Measurements from ENCODE around the gene MBTPS1.
A peak's percentile ranks its signal among the peaks of the same experiment; 100 is the strongest.

Gene MBTPS1

GRCh38 chr16:84116720-84117493, at the start of gene MBTPS1:
MBTPS1 (minus strand) TSS chr16:84116942; CDS start chr16:84101783, 15,159 bp downstream.
- DNase-seq: peak; percentile 98

- no peak for DNase-seq
Measured at GRCh38 chr16:84165746-84166145, 49.0 kb upstream of the MBTPS1 start.

DNA sequence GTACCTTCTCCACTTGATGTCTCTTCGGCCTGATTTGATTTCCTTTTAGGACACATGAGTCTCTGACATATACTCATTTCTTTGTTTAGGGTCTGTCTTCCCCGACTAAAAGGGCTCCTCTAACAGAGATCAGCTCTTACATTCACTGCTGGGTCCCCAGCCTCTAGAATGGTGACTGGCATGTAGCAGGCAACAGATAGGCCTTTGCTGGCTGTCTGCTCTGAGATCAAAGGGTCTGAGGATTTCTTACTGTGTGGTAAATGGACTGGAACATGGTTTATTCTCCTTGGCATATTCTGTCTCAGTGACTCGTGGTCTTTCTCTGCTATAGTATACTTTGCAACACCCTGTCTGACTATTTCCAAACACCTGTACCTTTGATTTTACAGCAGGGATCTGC, 45.1 kb upstream of the MBTPS1 start:
- DNase-seq: no peak

DNA sequence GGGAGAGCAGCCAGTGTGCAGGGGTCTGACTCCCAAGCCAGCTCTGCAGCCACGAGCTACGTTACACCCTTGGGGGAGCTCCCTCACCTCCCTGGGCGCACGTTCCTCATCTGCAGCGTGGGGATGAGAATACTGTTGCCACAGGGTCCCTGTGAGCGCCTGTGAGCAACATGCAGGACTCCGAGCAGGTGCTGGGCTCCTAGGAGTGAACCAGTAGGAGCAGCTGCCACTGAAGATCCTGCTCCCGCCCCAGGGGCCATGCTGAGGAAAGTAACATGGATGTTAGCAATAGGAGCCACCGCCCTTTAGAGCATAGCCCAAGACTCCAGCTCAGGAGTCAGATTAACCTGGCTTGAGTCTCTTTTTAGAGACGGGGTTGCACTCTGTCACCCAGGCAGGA, 44.3 kb upstream of the MBTPS1 start:
- DNase-seq: no peak

- no peak for DNase-seq
Measured at GRCh38 chr16:84159800-84160199, 43.1 kb upstream of the MBTPS1 start.

DNA sequence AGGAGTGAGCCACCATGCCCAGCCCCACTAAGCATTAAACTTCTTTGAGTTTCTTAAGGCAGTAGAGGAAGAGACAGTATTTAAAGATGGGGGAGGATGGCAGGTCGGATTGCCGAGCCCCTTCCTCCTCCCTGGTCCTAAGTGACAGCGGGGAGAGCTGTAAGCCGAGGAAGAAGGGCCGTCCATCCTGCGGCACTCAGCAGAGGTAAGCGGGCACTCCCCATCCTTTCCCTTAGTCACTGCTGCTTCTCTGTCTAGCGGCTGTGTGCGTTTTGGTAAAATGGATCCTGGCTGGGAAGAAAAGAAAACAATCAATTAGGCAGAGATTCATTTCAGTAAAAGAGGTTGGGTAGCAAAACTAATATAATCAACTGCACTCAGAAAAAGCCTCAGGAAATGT, 42.3 kb upstream of the MBTPS1 start:
- DNase-seq: no peak

DNA sequence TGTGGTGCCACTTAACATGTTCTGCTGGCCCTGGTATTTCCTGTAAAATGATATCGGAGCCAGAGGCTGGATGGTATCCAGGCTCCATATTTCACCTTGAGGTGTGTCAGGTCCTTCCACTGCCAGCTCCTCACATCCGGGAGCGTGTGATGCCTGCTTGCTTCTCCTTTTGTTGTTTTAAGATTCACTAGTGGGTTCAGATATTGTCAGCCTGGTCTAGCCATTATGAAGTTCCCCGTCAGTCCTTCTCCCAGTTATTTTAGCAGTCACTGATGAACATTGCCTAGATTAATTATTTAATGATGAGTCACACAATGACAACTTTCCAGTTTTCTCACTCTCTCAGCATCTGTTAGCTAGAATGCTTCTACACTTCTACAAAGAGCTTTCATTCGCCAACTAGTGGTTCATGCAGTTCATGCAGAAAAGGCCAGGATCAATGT, 39.6 kb upstream of the MBTPS1 start:
- no peak for DNase-seq

DNA sequence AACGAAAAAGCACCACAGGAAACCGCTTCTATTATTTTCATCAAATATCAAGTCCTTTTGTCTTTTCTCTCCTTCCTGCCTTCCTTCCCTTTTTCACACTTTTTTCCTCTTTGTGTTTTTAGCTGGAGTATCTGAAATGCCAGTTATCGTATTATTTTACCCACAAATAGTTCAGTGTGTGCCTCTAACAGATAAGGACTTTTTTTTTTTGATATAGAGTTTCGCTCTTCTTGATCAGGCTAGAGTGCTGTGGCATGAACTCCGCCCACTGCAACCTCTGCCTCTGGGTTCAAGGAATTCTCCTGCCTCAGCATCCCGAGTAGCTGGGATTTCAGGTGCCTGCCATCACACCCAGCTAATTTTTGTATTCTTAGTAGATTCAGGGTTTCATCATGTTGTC, 39.0 kb upstream of the MBTPS1 start:
- DNase-seq: no peak

- no peak for DNase-seq
Measured at GRCh38 chr16:84155226-84155625, 38.5 kb upstream of the MBTPS1 start.

DNA sequence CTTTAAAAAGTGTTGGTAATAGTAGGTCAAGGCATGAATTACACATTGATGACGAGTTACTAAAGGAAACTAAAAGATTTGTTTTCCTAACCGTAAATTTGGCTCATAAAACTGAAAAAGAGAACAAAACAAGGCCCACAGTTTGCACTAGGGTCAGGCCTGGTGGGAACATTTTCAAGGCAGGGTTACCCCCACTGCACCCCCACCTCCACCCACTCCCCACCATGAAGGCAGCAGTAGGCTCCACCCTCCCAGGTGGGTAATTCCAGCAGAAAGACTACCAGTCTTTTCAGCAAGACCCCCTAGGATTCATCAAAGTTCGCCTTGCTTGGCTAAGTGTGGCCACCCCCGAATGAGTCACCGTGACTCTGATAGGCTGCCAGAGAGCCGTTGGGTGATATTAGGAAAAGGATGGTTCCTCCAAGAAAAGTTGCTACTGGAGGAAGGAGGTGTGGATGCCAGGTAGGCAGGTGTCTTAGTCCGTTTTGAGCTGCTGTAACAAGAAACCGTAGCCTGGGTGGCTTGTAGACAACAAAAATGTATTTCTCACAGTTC, 37.0 kb upstream of the MBTPS1 start:
- DNase-seq: no peak

GRCh38 chr16:84150926-84151325, 34.2 kb upstream of the MBTPS1 start:
- DNase-seq: no peak

DNA sequence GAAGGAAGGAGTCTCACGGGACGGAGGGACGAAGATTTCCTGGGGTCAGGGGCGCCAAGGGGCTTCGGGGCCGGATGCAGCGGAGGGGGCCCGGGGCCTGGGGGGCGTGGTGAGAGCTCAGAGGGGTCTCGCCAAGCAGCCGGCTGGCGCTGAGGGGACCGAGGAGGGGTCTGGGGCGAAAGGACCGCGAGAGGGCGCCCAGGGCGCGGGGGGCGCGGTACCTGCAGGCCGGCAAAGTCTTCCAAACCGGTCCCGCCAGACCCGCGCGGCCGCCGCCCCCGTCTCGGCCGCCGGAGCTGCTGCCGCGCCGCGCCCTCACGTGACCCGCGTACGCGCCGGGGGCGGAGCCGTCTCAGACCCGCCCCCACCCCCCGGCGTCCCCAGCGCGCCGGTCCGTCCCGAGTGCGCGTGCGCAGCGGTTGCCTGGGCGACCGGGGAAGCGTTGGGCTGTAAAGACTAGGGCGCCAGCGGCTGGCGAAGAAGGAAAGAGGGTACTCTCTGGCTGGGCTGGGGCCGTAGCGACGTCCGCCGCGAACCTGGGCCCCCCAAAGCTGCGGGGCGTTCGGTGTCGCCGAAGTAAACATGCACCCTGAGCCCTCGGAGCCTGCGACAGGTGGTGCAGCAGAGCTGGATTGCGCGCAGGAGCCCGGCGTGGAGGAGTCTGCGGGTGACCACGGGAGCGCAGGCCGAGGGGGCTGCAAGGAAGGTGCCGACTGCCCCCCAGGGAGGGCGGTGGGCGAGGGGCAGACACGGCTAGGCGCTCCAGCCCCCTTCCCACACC, 28.3 kb upstream of the MBTPS1 start, which contains the start of the genes DNAAF1 and HSDL1:
TSS of gene DNAAF1 (plus strand) at position 450 of the 781 bp plus-strand sequence. CDS start at position 583, 133 bp downstream.
TSS of gene HSDL1 (minus strand) at position 319 of the 781 bp plus-strand sequence. CDS start 13,856 bp downstream, outside the sequence.
- peak; percentile 93 for DNase-seq

DNA sequence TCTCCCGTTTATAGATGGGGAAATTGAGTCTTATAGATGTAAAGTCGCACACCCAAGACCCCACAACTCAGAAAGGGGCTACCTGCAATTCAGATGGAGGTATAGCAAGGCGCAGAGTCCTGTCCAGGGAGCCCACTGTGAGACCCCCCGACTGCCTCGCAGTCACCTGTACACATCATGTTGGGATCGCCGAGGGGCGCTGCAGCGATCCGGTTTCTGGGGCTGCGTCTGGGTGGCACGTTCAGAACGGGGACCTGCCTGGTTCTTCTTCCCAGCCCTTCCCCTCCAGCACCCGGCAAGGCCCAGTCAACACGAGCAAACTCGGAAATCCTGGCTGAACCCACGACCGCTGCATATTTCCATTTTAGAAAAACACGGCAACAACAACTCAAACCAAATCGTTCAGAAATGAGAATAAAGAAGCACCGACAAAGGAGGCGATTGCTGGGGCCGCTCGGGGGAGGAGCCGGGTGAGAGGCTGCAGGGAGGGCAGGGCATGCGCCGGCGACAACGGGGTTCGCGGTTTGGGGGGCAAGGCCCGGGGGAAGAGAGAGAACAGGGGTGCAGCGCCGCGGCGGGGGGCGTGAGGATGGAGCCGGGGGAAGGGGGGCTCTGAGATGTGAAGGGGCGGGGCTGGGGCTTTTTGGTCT, 27.6 kb upstream of the MBTPS1 start:
- peak; percentile 37 for DNase-seq

GRCh38 chr16:84143784-84144199, 27.1 kb upstream of the MBTPS1 start:
- DNase-seq: no peak

DNA sequence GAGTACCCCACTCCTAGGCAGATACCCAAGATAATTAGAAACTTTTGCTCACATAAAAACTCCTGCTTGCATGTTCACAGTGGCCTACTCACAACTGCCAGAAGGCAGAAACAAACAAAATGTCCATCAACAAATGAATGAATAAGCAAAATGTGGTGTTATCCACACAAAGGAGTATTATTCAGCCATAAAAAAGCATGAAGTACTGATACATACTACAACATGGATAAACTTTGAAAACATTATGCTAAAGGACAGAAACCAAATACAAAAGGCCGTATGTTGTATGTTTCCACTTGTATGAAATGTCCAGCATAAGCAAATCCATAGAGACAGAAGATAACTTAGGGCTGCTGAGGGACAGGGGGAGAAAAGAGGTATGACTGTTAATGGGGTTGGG, 26.3 kb upstream of the MBTPS1 start:
- no peak for DNase-seq

- DNase-seq: peak; percentile 18
Measured at GRCh38 chr16:84141143-84141670, 24.5 kb upstream of the MBTPS1 start.

DNA sequence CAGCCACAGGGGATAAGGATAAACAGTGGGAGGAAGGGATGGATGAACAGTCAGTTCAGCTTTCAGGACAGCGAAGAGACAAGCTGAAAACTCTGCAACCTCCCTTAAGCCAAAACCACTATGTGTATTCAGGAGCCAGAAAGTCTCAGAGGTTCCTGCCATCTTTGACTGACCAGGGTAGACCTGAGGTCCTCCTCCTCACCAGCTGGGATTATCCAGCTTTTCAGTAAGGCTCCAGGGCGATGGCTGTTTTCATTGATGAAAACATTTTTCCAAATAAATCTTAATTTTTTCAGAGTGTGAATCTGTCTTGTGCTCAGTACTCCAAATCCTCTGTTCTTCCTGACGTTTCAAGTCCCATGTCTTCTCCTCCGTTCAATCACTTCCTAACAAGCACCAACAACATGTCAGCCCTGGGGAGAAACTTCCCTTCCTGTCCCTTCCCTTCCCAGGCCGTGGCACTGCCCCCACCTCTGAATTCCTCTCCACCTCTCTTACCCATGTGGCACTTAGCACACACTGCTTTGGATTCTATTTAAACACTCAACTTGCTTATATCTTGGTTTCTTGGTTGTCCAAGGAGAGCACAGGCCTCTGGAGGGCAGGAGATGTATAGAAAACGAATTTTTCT, 23.0 kb upstream of the MBTPS1 start:
- DNase-seq: no peak

GRCh38 chr16:84138824-84139627, 22.3 kb upstream of the MBTPS1 start:
- DNase-seq: peak; percentile 40

- no peak for DNase-seq
Measured at GRCh38 chr16:84138500-84138823, 21.7 kb upstream of the MBTPS1 start.

DNA sequence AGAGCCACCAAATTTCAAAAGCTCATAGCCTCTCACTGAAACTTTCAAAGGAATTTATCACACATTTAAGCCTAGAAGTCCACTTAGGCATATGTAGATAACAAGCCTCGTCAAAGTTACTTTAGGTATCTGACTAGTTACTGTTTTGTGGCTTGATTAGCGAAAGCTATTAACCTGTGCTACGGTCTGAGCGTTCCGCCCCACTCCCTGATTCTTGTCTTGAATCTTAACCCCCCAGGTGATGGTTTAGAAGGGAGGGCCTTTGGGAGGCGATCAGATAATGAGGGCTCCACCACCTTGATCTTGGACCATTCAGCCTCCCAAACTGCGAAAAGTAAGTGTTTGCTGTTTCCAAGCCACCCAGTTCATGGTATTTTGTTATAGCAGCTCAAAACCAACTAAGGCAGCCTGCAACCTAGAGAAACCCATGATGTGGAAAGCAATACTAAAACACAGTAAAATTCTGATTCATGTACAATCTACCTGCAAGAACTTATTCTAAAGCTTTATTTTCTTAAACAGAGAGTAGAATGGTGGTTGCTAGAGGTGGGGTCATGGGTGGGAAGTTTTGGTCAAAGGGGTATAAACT, 21.1 kb upstream of the MBTPS1 start:
- no peak for DNase-seq

GRCh38 chr16:84137287-84137686, 20.5 kb upstream of the MBTPS1 start:
- DNase-seq: no peak

All from stimulated activated CD4-positive, alpha-beta T cell treated with anti-CD3 and anti-CD28 coated beads, Interleukin-1b, Interleukin-23, amount 100 ng/mL, for 48 hours (primary cell).